Testis (tissue), 3 donors: ENCODE results near the gene EVC. TPM values are rescaled to one million over a fixed set of nuclear protein-coding genes. Genes with fewer than 3 reads are reported as not detected.

ENCODE experiments used
- DNase-seq: peaks from one replicate; pipeline ENCODE4 v3.0.0-alpha.2; 2019
- H3K27ac ChIP-seq, 2 donors: fragments of 200-600 bp; sonication (generic); one replicate each; pipeline ENCODE4 v1.5.1; 2019
- H3K27me3 ChIP-seq: fragments of 200-600 bp; sonication (generic); one replicate; pipeline ENCODE4 v1.5.1; 2019
- H3K36me3 ChIP-seq: fragments of 200-600 bp; sonication (generic); one replicate; pipeline ENCODE4 v1.5.1; 2017; ENCODE audit warnings: low read depth; ENCODE audit errors: missing control alignments
- H3K4me1 ChIP-seq: fragments of 200-600 bp; sonication (generic); one replicate; pipeline ENCODE4 v1.5.1; 2019
- H3K4me3 ChIP-seq, 2 donors: fragments of 200-600 bp; sonication (generic); one replicate each; pipeline ENCODE4 v1.5.1; 2017 to 2019
- H3K9me3 ChIP-seq: fragments of 200-600 bp; sonication (generic); one replicate; pipeline ENCODE4 v1.5.1; 2017
- CTCF ChIP-seq, 3 experiments: fragments of 450-650 bp in 2 of 3; fragments of 200-600 bp in 1 of 3; sonication (generic) in 1 of 3; IDR thresholded peaks; one replicate each; pipeline ENCODE4 v1.5.1; 2016 to 2019; ENCODE audit warnings: antibody characterized with exemption in 3 of 3, mild to moderate bottlenecking in 2 of 3, moderate library complexity in 1 of 3
- POLR2A ChIP-seq: fragments of 450-650 bp; IDR thresholded peaks from one replicate; pipeline ENCODE4 v1.6.1; 2017; ENCODE audit warnings: antibody characterized with exemption, mild to moderate bottlenecking, moderate library complexity
- WGBS, 2 donors: methylation state at CpG; one replicate each; pipeline ENCODE4 v1.1.5; 2018; 5-methylcytosine and 5-hydroxymethylcytosine counted together
- intact Hi-C: fragments of 100-400 bp; cut with DNase I; formaldehyde crosslinking; loops from one replicate; pipeline ENCODE4 v1.15.1; 2023; ENCODE audit warnings: low total_unique reads
- polyA plus RNA-seq: library from polyadenylated mRNA; stranded (reverse); fragments of 350-450 nt; fragmentation: Illumina TruSeq; extraction: RNeasy Lipid Tissue Mini Kit (QIAGEN cat#74804); gene quantifications from one replicate; pipeline ENCODE4 v1.2.3, GENCODE V29; 2014; ENCODE audit warnings: low read depth, low replicate concordance; ENCODE audit not compliant: insufficient read depth
- total RNA-seq, 2 donors: library from RNA; depleted of rRNA; stranded (reverse); fragments of >200 nt; gene quantifications; one replicate each; pipeline ENCODE4 v1.2.3, GENCODE V29; 2016

EVC gene
- total and polyA plus RNA-seq, 3 donors from 2014 or later: 9.0 to 39.6 (median 33.4) TPM

DNA sequence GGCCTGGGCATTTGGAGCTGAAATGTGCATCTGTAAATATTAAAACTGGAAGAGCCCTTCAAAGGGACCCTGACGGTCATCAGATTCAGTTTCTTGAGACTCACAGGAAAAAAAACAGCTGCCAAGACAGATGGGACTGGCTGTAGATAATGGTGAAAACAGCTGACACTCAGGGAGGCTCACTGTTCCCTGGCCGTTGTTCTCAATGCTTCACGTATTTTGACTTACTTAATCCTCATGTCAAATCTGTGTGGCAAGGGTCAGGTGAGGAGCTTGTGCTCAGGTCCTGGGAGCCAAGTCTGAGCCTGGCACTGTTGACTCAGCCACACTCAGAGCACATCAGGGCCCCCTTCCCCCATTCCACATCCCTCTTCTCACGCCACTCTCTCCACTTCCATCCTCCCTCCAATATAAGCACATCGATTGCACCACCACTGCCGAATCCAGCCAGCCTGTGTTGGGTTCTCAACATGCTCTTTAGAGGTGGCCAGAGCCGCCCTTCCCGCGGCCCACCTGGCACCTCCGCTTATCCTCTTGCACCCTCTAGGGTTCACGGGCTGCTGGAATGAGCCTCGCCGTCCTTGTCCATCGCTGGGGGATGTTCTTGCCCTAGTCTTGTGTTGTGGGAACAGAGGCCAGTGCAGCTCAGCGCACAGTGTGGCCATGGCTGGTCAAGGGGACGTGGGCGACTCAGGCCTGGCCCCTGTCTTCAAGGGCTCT is 40.1 kb downstream of the EVC start:
- H3K4me3 ChIP-seq: no peak overlapping the region
- no peak for TF ChIP-seq CTCF (IDR thresholded peaks at IDR 0.05)
- TF ChIP-seq POLR2A: no peak
- H3K4me1 ChIP-seq: no peaks in the 10 kb centered on the region
- DNase-seq: no peak
- H3K27me3 ChIP-seq: no peaks in the 10 kb centered on the region
- H3K9me3 ChIP-seq: no peaks in the 10 kb centered on the region
- H3K36me3 ChIP-seq: no peaks in the 10 kb centered on the region
- 79 to 88% methylated on average over 13 to 17 of the region's 17 CpGs for WGBS, 2 donors
- intact Hi-C loops: no loop called here
- no peak overlapping the region for H3K27ac ChIP-seq

DNA sequence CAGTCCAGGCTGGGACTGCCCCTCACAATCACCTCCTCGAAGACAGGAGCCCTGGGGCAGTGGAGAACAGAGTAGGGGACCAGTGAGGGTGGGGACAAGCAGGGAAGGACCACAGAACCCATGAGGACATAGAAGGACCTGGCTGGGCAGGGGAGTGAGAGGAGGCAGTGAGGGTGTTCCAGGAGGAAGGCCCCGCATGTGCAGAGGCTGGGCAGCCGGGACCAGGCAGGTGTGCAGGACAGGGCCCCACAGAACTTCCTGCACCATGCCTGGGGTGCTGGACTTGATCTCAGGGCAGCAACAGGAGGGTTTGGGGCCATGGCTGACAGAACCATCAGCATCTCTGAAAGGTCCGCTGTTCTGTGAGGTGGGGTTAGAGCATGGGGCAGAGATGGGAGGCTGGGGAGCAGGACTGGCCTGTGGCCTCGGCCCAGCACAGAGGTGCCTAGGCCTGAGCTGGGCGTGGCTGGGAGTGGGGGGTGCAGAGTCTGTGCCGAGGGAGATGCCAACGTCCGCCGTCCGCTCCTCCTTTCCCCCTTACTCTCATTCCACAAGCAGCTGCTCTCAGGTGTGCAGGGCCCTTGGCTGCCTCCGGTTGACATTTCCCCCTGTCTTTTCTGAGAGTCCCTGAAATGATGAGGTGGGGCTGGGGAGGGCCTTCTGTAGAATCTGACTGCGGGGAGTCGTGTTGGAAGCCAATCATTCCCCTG is 40.8 kb downstream of the EVC start:
- Histone ChIP-seq H3K9me3 (no peaks in the 10 kb centered on the region), H3K27ac (no peak overlapping the region), H3K27me3 (no peaks in the 10 kb centered on the region), H3K36me3 (no peaks in the 10 kb centered on the region), H3K4me3 (no peak overlapping the region), H3K4me1 (no peaks in the 10 kb centered on the region)
- no peak for DNase-seq
- intact Hi-C loops: no loop called here
- 85 to 86% methylated on average over 14 of the region's 14 CpGs for WGBS, 2 donors
- no peak for TF ChIP-seq POLR2A
- no peak for TF ChIP-seq CTCF (IDR thresholded peaks at IDR 0.05)

DNA sequence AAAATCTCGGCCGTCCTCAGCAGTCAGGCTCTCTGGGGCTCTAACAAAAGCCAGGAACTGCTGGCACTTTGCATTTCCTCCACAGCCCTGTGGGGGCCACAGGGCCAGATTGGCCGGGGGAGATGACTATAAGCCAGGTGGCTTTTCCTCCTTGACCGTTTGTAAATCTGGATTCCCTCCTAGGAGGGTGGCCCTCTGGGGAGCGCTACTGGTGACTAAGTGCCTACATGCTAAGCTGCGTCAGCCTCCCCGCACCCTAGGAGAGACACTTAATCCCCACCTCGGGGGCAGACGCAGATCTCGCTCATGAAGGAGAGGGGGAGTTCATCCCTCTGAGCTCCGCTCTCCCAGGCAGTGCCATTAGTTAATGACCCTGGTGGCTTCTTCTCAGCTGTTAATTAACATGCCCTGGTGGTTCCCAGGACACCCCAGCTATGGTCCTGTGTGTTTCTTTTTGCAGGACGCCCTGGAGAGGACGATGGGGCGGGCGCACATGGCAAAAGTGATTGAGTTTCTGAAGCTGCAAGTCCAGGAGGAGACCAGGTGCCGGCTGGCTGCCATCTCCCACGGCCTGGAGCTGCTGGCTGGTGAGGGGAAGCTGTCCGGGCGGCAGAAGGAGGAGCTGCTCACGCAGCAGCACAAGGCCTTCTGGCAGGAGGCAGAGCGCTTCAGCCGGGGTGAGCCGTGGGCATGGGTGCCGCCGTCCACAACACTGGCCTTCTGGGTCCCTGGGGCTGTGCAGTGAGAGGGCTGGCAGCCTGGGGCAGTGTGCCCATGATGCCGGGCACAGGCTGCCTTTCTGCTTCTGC is 41.6 kb downstream of the EVC start:
- 79 to 85% methylated on average over 12 to 26 of the region's 26 CpGs for WGBS, 2 donors
- no peak overlapping the region for H3K27ac ChIP-seq
- H3K9me3 ChIP-seq: no peaks in the 10 kb centered on the region
- no peaks in the 10 kb centered on the region for H3K27me3 ChIP-seq
- intact Hi-C loops: no loop called here
- no peak for DNase-seq
- no peaks in the 10 kb centered on the region for H3K4me1 ChIP-seq
- TF ChIP-seq POLR2A (no peak), CTCF (IDR thresholded peaks at IDR 0.05) (no peak)
- no peak overlapping the region for H3K4me3 ChIP-seq
- H3K36me3 ChIP-seq: no peaks in the 10 kb centered on the region

- intact Hi-C loops: no loop called here
- no peaks in the 10 kb centered on the region for H3K36me3 ChIP-seq
- H3K27me3 ChIP-seq: no peaks in the 10 kb centered on the region
- TF ChIP-seq CTCF (IDR thresholded peaks at IDR 0.05): no peak
- TF ChIP-seq POLR2A: no peak
- H3K27ac ChIP-seq: no peak overlapping the region
- no peak overlapping the region for H3K4me3 ChIP-seq
- 93% methylated on average over 7 of the region's 7 CpGs; no CpG with 5 or more reads in 1 of the 2 donors for WGBS, 2 donors
- no peak for DNase-seq
- H3K9me3 ChIP-seq: no peaks in the 10 kb centered on the region
- no peaks in the 10 kb centered on the region for H3K4me1 ChIP-seq
Observed at GRCh38 chr4:5753366-5753765, 42.4 kb downstream of the EVC start.
